Measurements from ENCODE around the gene AVP. TPM values are rescaled to one million over a fixed set of nuclear protein-coding genes. Genes with fewer than 3 reads are reported as not detected.

AVP gene
- total RNA-seq, 2 donors from 2014 or later: not detected

GRCh38 chr20:3101251-3101650, 16.7 kb upstream of the AVP start:
- intact Hi-C loops (cut with DNase I): no loop called here
- 86 to 92% methylated on average over 6 of the region's 6 CpGs for WGBS, 2 donors
- H3K36me3 ChIP-seq (replicated peaks in 1 of 2; ENCODE audit: insufficient read depth in 1 of 2, low read depth in 2 of 2): no peaks in the 10 kb centered on the region
- H3K4me3 ChIP-seq: no peak overlapping the region
- no peaks in the 10 kb centered on the region for H3K4me1 ChIP-seq
- no peak for TF ChIP-seq POLR2A (IDR thresholded peaks at IDR 0.05)
- no peak for TF ChIP-seq CTCF (IDR thresholded peaks at IDR 0.05)
- no peak for DNase-seq
- no peaks in the 10 kb centered on the region for H3K27me3 ChIP-seq
- H3K27ac ChIP-seq: no peak overlapping the region
- H3K9me3 ChIP-seq: no peaks in the 10 kb centered on the region
- ATAC-seq: no peak

GRCh38 chr20:3100480-3100879, 16.0 kb upstream of the AVP start:
- TF ChIP-seq CTCF (IDR thresholded peaks at IDR 0.05) (no peak), POLR2A (IDR thresholded peaks at IDR 0.05) (no peak)
- intact Hi-C loops (cut with DNase I): no loop called here
- Histone ChIP-seq H3K36me3 (replicated peaks in 1 of 2; ENCODE audit: insufficient read depth in 1 of 2, low read depth in 2 of 2) (no peaks in the 10 kb centered on the region), H3K9me3 (no peaks in the 10 kb centered on the region), H3K27me3 (no peaks in the 10 kb centered on the region), H3K4me1 (no peaks in the 10 kb centered on the region), H3K4me3 (no peak overlapping the region), H3K27ac (no peak overlapping the region)
- WGBS, 2 donors: 76 to 86% methylated on average over 7 of the region's 7 CpGs
- ATAC-seq: no peak
- DNase-seq: no peak

DNA sequence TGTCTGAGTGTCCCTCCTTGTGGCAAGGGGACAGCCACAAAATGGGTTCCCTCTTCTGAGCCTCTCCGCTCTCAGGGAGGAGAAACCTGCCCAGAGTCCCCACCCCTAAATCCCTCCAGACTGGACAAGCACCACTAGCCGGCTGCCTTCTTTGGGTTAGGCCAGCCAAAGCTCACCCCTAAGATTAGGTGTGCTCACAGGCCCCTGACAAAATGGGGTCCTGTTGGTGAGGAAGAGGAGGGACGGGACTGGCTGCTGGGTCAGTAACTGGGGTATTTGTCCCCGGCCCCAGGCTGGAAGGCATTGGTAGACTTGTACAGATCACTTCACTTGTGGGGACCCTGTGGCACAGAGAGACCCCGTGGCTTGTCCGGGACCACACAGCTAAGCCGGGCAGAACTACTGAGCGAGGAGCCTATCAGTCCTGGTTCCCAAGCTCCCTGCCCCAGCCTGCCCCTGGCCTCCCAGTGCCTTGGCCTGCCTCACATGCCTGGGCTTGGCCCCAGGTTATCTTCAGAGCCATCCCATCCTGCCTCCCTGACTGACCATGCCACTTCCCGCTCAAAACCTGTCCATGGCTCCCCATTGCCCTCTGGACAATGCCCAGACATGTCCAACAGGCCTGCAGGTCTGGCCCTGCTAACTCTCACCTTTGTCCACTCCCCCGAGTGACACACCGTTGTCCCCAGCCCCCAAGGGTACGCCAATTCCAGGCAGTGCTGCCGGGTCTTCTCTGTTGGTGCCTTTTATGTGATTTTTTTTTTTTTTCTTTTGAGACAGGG, 10.5 kb upstream of the AVP start:
- 79 to 80% methylated on average over 5 to 13 of the region's 13 CpGs for WGBS, 2 donors
- no peaks in the 10 kb centered on the region for H3K9me3 ChIP-seq
- no peak for TF ChIP-seq POLR2A (IDR thresholded peaks at IDR 0.05)
- no peak for TF ChIP-seq CTCF (IDR thresholded peaks at IDR 0.05)
- H3K4me3 ChIP-seq: no peak overlapping the region
- DNase-seq (no peak), ATAC-seq (no peak)
- no peaks in the 10 kb centered on the region for H3K36me3 ChIP-seq (replicated peaks in 1 of 2; ENCODE audit: insufficient read depth in 1 of 2, low read depth in 2 of 2)
- intact Hi-C loops (cut with DNase I): no loop called here
- peaks cover 0 to 11% of the 10 kb centered on the region in 2 donors for H3K27me3 ChIP-seq
- no peak overlapping the region for H3K27ac ChIP-seq
- peaks cover 9% of the 10 kb centered on the region for H3K4me1 ChIP-seq

GRCh38 chr20:3093861-3094361, 9.4 kb upstream of the AVP start:
- H3K27ac ChIP-seq: no peak overlapping the region
- H3K4me1 ChIP-seq: peaks cover 9% of the 10 kb centered on the region
- no peak overlapping the region for H3K4me3 ChIP-seq
- ATAC-seq: no peak
- 46 to 61% methylated on average over 5 to 10 of the region's 10 CpGs for WGBS, 2 donors
- intact Hi-C loops (cut with DNase I): no loop called here
- H3K9me3 ChIP-seq: no peaks in the 10 kb centered on the region
- DNase-seq: no peak
- TF ChIP-seq CTCF (IDR thresholded peaks at IDR 0.05): no peak
- TF ChIP-seq POLR2A (IDR thresholded peaks at IDR 0.05): no peak
- no peaks in the 10 kb centered on the region for H3K36me3 ChIP-seq (replicated peaks in 1 of 2; ENCODE audit: insufficient read depth in 1 of 2, low read depth in 2 of 2)
- peaks cover 0 to 11% of the 10 kb centered on the region in 2 donors for H3K27me3 ChIP-seq

Data from body of pancreas (tissue), 4 donors.